OCI-LY7 (cell line): ENCODE measurements around the gene OSBPL1A. TPM values are rescaled to one million over a fixed set of nuclear protein-coding genes. Genes with fewer than 3 reads are reported as not detected.

Experiments
- BruUV-seq: library from RNA; stranded (reverse); fragments of 400-500 nt; replicated peaks from 2 replicates; lab custom pipeline; 2021; lab: Mats Ljungman, UMichigan
- CTCF ChIA-PET: fragments of 300-600 bp; sonication (Branson Sonifier 250); formaldehyde crosslinking; loops from one replicate; lab custom pipeline; 2022; ENCODE audit warnings: antibody characterized with exemption; ENCODE audit not compliant: unreplicated experiment; lab: Charles Lee
- POLR2A ChIA-PET: fragments of 300-600 bp; sonication (Branson Sonifier 250); formaldehyde crosslinking; loops from one replicate; lab custom pipeline; 2022; ENCODE audit warnings: antibody characterized with exemption; lab: Charles Lee
- DNase-seq: peaks from one replicate; pipeline ENCODE4 v3.0.0-alpha.2; 2015; ENCODE audit warnings: low spot score
- H2AFZ ChIP-seq: fragments of 200-600 bp; sonication (generic), shearing (Covaris generic); 2 replicates; pipeline ENCODE4 v1.6.1; 2014; ENCODE audit warnings: mild to moderate bottlenecking, antibody characterized with exemption, low read length, moderate library complexity
- H3K27ac ChIP-seq: fragments of 200-600 bp; sonication (generic); 2 replicates; pipeline ENCODE4 v1.5.1; 2014; ENCODE audit warnings: mixed run types, low read depth, mild to moderate bottlenecking, moderate library complexity, low read length, inconsistent platforms; ENCODE audit not compliant: poor library complexity, severe bottlenecking
- H3K36me3 ChIP-seq: fragments of 200-600 bp; sonication (generic); 2 replicates; pipeline ENCODE4 v1.6.1; 2014; ENCODE audit warnings: mild to moderate bottlenecking, antibody characterized with exemption, low read length, moderate library complexity, mixed read lengths; ENCODE audit not compliant: insufficient read depth
- H3K4me1 ChIP-seq: fragments of 200-600 bp; sonication (generic); 2 replicates; pipeline ENCODE4 v1.5.1; 2014; ENCODE audit warnings: mild to moderate bottlenecking, low read length; ENCODE audit not compliant: insufficient read depth, poor library complexity, severe bottlenecking
- H3K4me2 ChIP-seq: fragments of 200-600 bp; sonication (generic); 2 replicates; pipeline ENCODE4 v1.6.1; 2014; ENCODE audit warnings: mild to moderate bottlenecking, low read length
- H3K4me3 ChIP-seq: fragments of 200-600 bp; sonication (generic); 2 replicates; pipeline ENCODE4 v1.5.1; 2014; ENCODE audit warnings: mild to moderate bottlenecking, low read depth, low read length; ENCODE audit not compliant: poor library complexity, severe bottlenecking
- H3K79me2 ChIP-seq: fragments of 200-600 bp; sonication (generic); 2 replicates; pipeline ENCODE4 v1.6.1; 2016; ENCODE audit warnings: low read depth, mild to moderate bottlenecking, low read length, moderate library complexity, mixed read lengths; ENCODE audit not compliant: insufficient read depth
- H3K9me2 ChIP-seq: fragments of 200-600 bp; sonication (generic); 2 replicates; pipeline ENCODE4 v1.6.1; 2016; ENCODE audit warnings: mild to moderate bottlenecking, low read length, mixed read lengths; ENCODE audit not compliant: insufficient read depth
- H3K9me3 ChIP-seq: fragments of 200-600 bp; sonication (generic); 2 replicates; pipeline ENCODE4 v1.6.1; 2014; ENCODE audit warnings: mild to moderate bottlenecking, mixed run types, low read length, mixed read lengths
- H4K20me1 ChIP-seq: fragments of 200-600 bp; sonication (generic); 2 replicates; pipeline ENCODE4 v1.6.1; 2014; ENCODE audit warnings: mild to moderate bottlenecking, antibody characterized with exemption, low read length, moderate library complexity, mixed read lengths; ENCODE audit not compliant: insufficient read depth
- CTCF ChIP-seq: fragments of 200-600 bp; sonication (generic); conservative IDR thresholded peaks from 2 replicates; pipeline ENCODE4 v1.5.1; 2014; ENCODE audit warnings: mild to moderate bottlenecking, antibody characterized with exemption, low read length, moderate library complexity, mixed read lengths
- EZH2phosphoT487 ChIP-seq: fragments of 200-600 bp; sonication (generic); IDR thresholded peaks from 2 replicates; pipeline ENCODE4 v1.6.1; 2018; ENCODE audit warnings: low read depth, borderline replicate concordance, mild to moderate bottlenecking, mixed run types, antibody characterized with exemption, low read length, moderate library complexity, mixed read lengths
- intact Hi-C: fragments of 100-400 bp; cut with micrococcal nuclease; formaldehyde crosslinking; loops from one replicate; pipeline ENCODE4 v1.10.0; 2022; ENCODE audit not compliant: unreplicated experiment
- total RNA-seq, 2 experiments: library from RNA; depleted of rRNA in 1 of 2; stranded (reverse); fragments of >200 nt in 1 of 2; shearing (Covaris generic) in 1 of 2; gene quantifications; 2 replicates each; pipeline ENCODE4 v1.2.3, GENCODE V29; 2014 to 2022

OSBPL1A gene
- total RNA-seq, 2 experiments from 2014 or later, result 0.06 to 0.59 TPM

- TF ChIP-seq EZH2phosphoT487 (no peak), CTCF (no peak)
- Histone ChIP-seq H3K79me2 (no peaks in the 10 kb centered on the region), H3K9me3 (no peaks in the 10 kb centered on the region), H3K4me3 (peak overlapping the region; percentile 14), H3K9me2 (no peaks in the 10 kb centered on the region), H3K36me3 (peaks cover 3% of the 10 kb centered on the region; the same call in 1 of the 2 replicates), H3K4me2 (peak overlapping the region; percentile 33; the same call in 1 of the 2 replicates), H3K4me1 (peaks cover 4% of the 10 kb centered on the region), H4K20me1 (no peaks in the 10 kb centered on the region), H3K27ac (no peak overlapping the region), H2AFZ (peak overlapping the region; percentile 48; the same call in 1 of the 2 replicates)
- ChIA-PET POLR2A (interaction anchor here (0.7 kb wide), 1 partner anchor 558 kb away, joined by 5 read pairs; no protein-coding TSS in a partner anchor), CTCF (no interaction called here)
- no TSS peak for BruUV-seq
- intact Hi-C loops, result no loop called here
- DNase-seq, result no peak
Measured at GRCh38 chr18:24138409-24138788, 259.2 kb downstream of the OSBPL1A start.

- H3K4me3 ChIP-seq, result no peak overlapping the region
- H3K4me2 ChIP-seq, result no peak overlapping the region
- BruUV-seq, result no TSS peak
- H3K4me1 ChIP-seq, result peaks cover 4% of the 10 kb centered on the region
- H3K27ac ChIP-seq, result no peak overlapping the region
- DNase-seq, result no peak
- no peaks in the 10 kb centered on the region for H3K79me2 ChIP-seq
- peaks cover 16% of the 10 kb centered on the region for H3K36me3 ChIP-seq
- intact Hi-C loops, result no loop called here
- H3K9me2 ChIP-seq, result no peaks in the 10 kb centered on the region
- ChIA-PET CTCF (no interaction called here), POLR2A (interaction anchor here (0.6 to 1.0 kb wide), 2 partner anchors 17 to 1164 kb away, joined by 3 read pairs; no protein-coding TSS in a partner anchor)
- no peaks in the 10 kb centered on the region for H4K20me1 ChIP-seq
- no peak overlapping the region for H2AFZ ChIP-seq
- no peaks in the 10 kb centered on the region for H3K9me3 ChIP-seq
- TF ChIP-seq CTCF (no peak), EZH2phosphoT487 (no peak)
Measured at GRCh38 chr18:24136967-24137373, 260.7 kb downstream of the OSBPL1A start.

GRCh38 chr18:24130494-24130893 is 267.1 kb downstream of the OSBPL1A start:
- Histone ChIP-seq H3K9me3 (no peaks in the 10 kb centered on the region), H3K4me1 (no peaks in the 10 kb centered on the region), H3K36me3 (peaks cover 36% of the 10 kb centered on the region), H3K9me2 (no peaks in the 10 kb centered on the region), H3K79me2 (no peaks in the 10 kb centered on the region), H2AFZ (no peak overlapping the region), H3K4me2 (no peak overlapping the region), H3K27ac (no peak overlapping the region), H4K20me1 (no peaks in the 10 kb centered on the region), H3K4me3 (no peak overlapping the region)
- POLR2A ChIA-PET, result no interaction called here
- TF ChIP-seq EZH2phosphoT487 (no peak), CTCF (no peak)
- no peak for DNase-seq
- no TSS peak for BruUV-seq
- CTCF ChIA-PET, result no interaction called here
- intact Hi-C loops, result no loop called here
